Stomach (tissue), 9 donors: ENCODE data around the gene CWC22. TPM values are rescaled to one million over a fixed set of nuclear protein-coding genes. Genes with fewer than 3 reads are reported as not detected.

Source experiments
- DNase-seq, 2 donors: peaks; one replicate each; pipeline versions ENCODE4 v3.0.0 to v3.0.0-alpha.2; 2013 to 2019
- H3K27ac ChIP-seq, 5 donors: fragments of 200-600 bp in 4 of 5; sonication (generic) in 4 of 5; one replicate each; pipeline ENCODE4 v1.5.1; 2013 to 2019; ENCODE audit warnings: mild to moderate bottlenecking in 1 of 5, moderate library complexity in 1 of 5
- H3K27me3 ChIP-seq, 3 donors: fragments of 200-600 bp; sonication (generic); one replicate each; pipeline ENCODE4 v1.5.1; 2017 to 2019; ENCODE audit warnings: mixed run types in 1 of 3
- H3K36me3 ChIP-seq, 4 donors: fragments of 200-600 bp; sonication (generic); 1 replicate in 3 of 4; 2 replicates in 1 of 4; pipeline ENCODE4 v1.5.1; 2016 to 2019
- H3K4me1 ChIP-seq, 4 donors: fragments of 200-600 bp; sonication (generic); one replicate each; pipeline ENCODE4 v1.5.1; 2016 to 2019
- H3K4me3 ChIP-seq, 4 donors: fragments of 200-600 bp; sonication (generic) in 3 of 4; one replicate each; pipeline ENCODE4 v1.5.1; 2016 to 2019; ENCODE audit warnings: mild to moderate bottlenecking in 1 of 4
- H3K9me3 ChIP-seq, 4 donors: fragments of 200-600 bp; sonication (generic); one replicate each; pipeline ENCODE4 v1.5.1; 2016 to 2019
- EP300 ChIP-seq: sonication (generic); formaldehyde crosslinking; IDR thresholded peaks from one replicate; pipeline ENCODE4 v1.6.1; 2017; ENCODE audit warnings: antibody characterized with exemption
- POLR2A ChIP-seq, 4 donors: fragments of 450-650 bp; IDR thresholded peaks; one replicate each; pipeline ENCODE4 v1.6.1; 2016; ENCODE audit warnings: antibody characterized with exemption in 4 of 4, control low read depth in 2 of 4, mild to moderate bottlenecking in 1 of 4, moderate library complexity in 1 of 4
- POLR2AphosphoS5 ChIP-seq, 3 donors: sonication (generic); formaldehyde crosslinking; IDR thresholded peaks; one replicate each; pipeline ENCODE4 v1.6.1; 2016; ENCODE audit warnings: antibody characterized with exemption in 3 of 3
- WGBS, 5 donors: extraction: QIAGEN DNeasy Blood & Tissue Kit in 3 of 5; methylation state at CpG; one replicate each; pipeline versions ENCODE4 v1.1.5 to v1.1.7; 2013 to 2018; 5-methylcytosine and 5-hydroxymethylcytosine counted together
- intact Hi-C: fragments of 100-400 bp; cut with DNase I; formaldehyde crosslinking; loops from one replicate; pipeline ENCODE4 v1.15.1; 2023; ENCODE audit warnings: low total_unique reads
- polyA plus RNA-seq, 3 donors: library from polyadenylated mRNA; stranded (reverse); fragments of 200-250 nt; gene quantifications; one replicate each; pipeline ENCODE4 v1.2.3, GENCODE V29; 2013
- total RNA-seq, 5 donors: library from RNA; depleted of rRNA; stranded (reverse); fragments of >200 nt; gene quantifications; one replicate each; pipeline versions ENCODE4 v1.1.0 to v1.2.3, GENCODE V29; 2014 to 2016
- TF ChIP-seq, protein P1 (sequence below), 7 experiments: fragments of 450-650 bp in 4 of 7; fragments of 200-600 bp in 3 of 7; sonication (generic) in 3 of 7; IDR thresholded peaks; one replicate each; pipeline ENCODE4 v1.5.1; 2016 to 2019; ENCODE audit warnings: antibody characterized with exemption in 7 of 7, control low read depth in 2 of 7, mild to moderate bottlenecking in 1 of 7
- donor health status: healthy with polysubstance abuse.
- donor health status: Bipolar disorder and iron deficiency.
- donor health status: healthy.

CWC22 gene
- total and polyA plus RNA-seq, 8 donors: 2.9 to 24.0 (median 12.1) TPM

DNA sequence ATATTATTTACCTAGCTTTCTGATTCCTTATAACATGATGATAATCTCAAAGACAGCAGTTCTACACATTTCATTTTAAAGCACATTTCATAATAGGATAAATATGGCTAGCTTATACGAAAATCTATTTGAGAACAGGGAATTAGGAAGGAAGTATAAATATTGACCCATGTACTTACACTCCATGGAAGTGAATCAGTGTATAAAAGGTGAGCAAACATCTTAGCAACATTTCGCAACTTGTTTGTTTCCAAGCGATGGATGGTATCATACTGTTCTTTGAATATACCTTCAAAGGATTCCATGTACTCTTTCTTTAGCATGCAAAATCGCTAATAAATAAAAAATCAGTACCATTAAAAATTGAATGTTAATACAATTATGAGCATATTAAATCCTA is 53.1 kb downstream of the CWC22 start:
- DNase-seq: peak in 1 of 2 donors; percentile 3
- Histone ChIP-seq H3K36me3 (peaks cover 28 to 87% (median 81%) of the 10 kb centered on the region in 4 donors), H3K9me3 (no peaks in the 10 kb centered on the region), H3K27ac (no peak overlapping the region), H3K27me3 (no peaks in the 10 kb centered on the region), H3K4me3 (no peak overlapping the region), H3K4me1 (no peaks in the 10 kb centered on the region)
- TF ChIP-seq EP300 (no peak), POLR2AphosphoS5 (IDR thresholded peaks at IDR 0.05) (no peak), POLR2A (IDR thresholded peaks at IDR 0.05) (no peak)
- TF ChIP-seq, protein P1, sequence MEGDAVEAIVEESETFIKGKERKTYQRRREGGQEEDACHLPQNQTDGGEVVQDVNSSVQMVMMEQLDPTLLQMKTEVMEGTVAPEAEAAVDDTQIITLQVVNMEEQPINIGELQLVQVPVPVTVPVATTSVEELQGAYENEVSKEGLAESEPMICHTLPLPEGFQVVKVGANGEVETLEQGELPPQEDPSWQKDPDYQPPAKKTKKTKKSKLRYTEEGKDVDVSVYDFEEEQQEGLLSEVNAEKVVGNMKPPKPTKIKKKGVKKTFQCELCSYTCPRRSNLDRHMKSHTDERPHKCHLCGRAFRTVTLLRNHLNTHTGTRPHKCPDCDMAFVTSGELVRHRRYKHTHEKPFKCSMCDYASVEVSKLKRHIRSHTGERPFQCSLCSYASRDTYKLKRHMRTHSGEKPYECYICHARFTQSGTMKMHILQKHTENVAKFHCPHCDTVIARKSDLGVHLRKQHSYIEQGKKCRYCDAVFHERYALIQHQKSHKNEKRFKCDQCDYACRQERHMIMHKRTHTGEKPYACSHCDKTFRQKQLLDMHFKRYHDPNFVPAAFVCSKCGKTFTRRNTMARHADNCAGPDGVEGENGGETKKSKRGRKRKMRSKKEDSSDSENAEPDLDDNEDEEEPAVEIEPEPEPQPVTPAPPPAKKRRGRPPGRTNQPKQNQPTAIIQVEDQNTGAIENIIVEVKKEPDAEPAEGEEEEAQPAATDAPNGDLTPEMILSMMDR (IDR thresholded peaks at IDR 0.05): no peak
- intact Hi-C loops: no loop called here
- WGBS, 5 donors: 71 to 84% (median 81%) methylated on average over 4 of the region's 4 CpGs

DNA sequence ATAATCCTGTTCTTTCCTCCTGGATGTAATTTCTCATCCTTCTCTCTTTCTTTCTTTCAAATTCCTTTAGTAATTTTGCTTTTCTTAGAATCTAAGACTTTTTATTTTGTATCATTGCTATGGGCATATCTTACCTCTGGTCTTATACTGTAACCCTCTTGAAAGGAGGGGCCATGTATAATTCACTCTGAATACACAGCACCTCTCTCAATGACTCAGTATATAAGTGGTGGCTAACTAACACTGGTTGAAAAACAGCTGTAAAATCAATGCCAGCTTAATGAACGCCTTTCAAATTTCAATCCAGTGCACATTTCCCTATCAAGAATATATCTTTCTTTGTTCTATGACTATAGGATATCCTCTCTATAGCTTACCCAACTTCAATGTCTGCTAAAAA is 53.7 kb downstream of the CWC22 start:
- H3K27me3 ChIP-seq: no peaks in the 10 kb centered on the region
- TF ChIP-seq EP300 (no peak), POLR2AphosphoS5 (IDR thresholded peaks at IDR 0.05) (no peak), POLR2A (IDR thresholded peaks at IDR 0.05) (no peak)
- TF ChIP-seq, protein P1 (IDR thresholded peaks at IDR 0.05): no peak
- no peak overlapping the region for H3K4me3 ChIP-seq
- no peaks in the 10 kb centered on the region for H3K9me3 ChIP-seq
- no peaks in the 10 kb centered on the region for H3K4me1 ChIP-seq
- no peak overlapping the region for H3K27ac ChIP-seq
- H3K36me3 ChIP-seq: peaks cover 31 to 87% (median 81%) of the 10 kb centered on the region in 4 donors
- DNase-seq: no peak
- intact Hi-C loops: no loop called here
- 95 to 100% (median 99%) methylated on average over 1 of the region's 1 CpG for WGBS, 5 donors

GRCh38 chr2:179952658-179953057 is 54.4 kb downstream of the CWC22 start:
- DNase-seq: no peak
- 84 to 97% (median 94%) methylated on average over 2 of the region's 2 CpGs for WGBS, 5 donors
- Histone ChIP-seq H3K4me1 (no peaks in the 10 kb centered on the region), H3K27ac (no peak overlapping the region), H3K4me3 (no peak overlapping the region), H3K9me3 (no peaks in the 10 kb centered on the region), H3K27me3 (no peaks in the 10 kb centered on the region), H3K36me3 (peaks cover 29 to 86% (median 80%) of the 10 kb centered on the region in 4 donors)
- TF ChIP-seq POLR2AphosphoS5 (IDR thresholded peaks at IDR 0.05): no peak
- no peak for TF ChIP-seq EP300
- TF ChIP-seq, protein P1 (IDR thresholded peaks at IDR 0.05): no peak
- intact Hi-C loops: no loop called here

DNA sequence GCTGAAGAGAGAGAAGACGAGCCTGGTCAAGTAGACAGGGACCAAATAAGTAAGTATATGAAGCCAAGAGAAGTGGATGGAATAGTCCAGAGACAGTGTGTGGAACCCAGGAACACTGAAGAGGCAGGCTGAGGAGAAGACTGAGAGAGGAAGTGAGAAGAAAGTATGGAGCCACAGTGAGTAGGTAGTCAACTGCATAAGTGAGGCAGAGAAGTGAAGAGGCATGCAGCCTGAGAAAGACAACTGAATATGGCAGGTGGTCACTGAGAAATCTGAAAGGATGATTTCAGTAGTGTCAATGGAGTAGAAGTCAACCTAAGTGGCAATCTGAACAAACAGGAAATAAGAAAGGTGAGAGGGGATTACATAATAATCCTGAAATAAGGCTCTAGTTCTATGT is 55.4 kb downstream of the CWC22 start:
- TF ChIP-seq EP300 (no peak), POLR2AphosphoS5 (IDR thresholded peaks at IDR 0.05) (no peak), POLR2A (IDR thresholded peaks at IDR 0.05) (no peak)
- no peak overlapping the region for H3K4me3 ChIP-seq
- H3K4me1 ChIP-seq: no peaks in the 10 kb centered on the region
- no peak for DNase-seq
- intact Hi-C loops: no loop called here
- H3K27ac ChIP-seq: no peak overlapping the region
- peaks cover 26 to 89% (median 79%) of the 10 kb centered on the region in 4 donors for H3K36me3 ChIP-seq
- 86 to 100% (median 93%) methylated on average over 1 of the region's 1 CpG for WGBS, 5 donors
- H3K9me3 ChIP-seq: no peaks in the 10 kb centered on the region
- no peaks in the 10 kb centered on the region for H3K27me3 ChIP-seq

- peaks cover 26 to 96% (median 86%) of the 10 kb centered on the region in 4 donors for H3K36me3 ChIP-seq
- DNase-seq: no peak
- H3K4me3 ChIP-seq: no peak overlapping the region
- 86 to 95% (median 91%) methylated on average over 5 of the region's 5 CpGs for WGBS, 5 donors
- no peaks in the 10 kb centered on the region for H3K27me3 ChIP-seq
- TF ChIP-seq EP300 (no peak), POLR2A (IDR thresholded peaks at IDR 0.05) (no peak), POLR2AphosphoS5 (IDR thresholded peaks at IDR 0.05) (no peak)
- TF ChIP-seq, protein P1 (IDR thresholded peaks at IDR 0.05): no peak
- intact Hi-C loops: no loop called here
- H3K27ac ChIP-seq: no peak overlapping the region
- no peaks in the 10 kb centered on the region for H3K9me3 ChIP-seq
- no peaks in the 10 kb centered on the region for H3K4me1 ChIP-seq
Observed at GRCh38 chr2:179950391-179950790, 56.7 kb downstream of the CWC22 start.
